GM18858 (cell line): ENCODE measurements around the gene HOMER2.

Source experiments
- ATAC-seq: cut with Tn5 transposase; IDR thresholded peaks from one replicate; pipeline ENCODE4 v1.9.1; 2021; ENCODE audit not compliant: unreplicated experiment

HOMER2 gene

DNA sequence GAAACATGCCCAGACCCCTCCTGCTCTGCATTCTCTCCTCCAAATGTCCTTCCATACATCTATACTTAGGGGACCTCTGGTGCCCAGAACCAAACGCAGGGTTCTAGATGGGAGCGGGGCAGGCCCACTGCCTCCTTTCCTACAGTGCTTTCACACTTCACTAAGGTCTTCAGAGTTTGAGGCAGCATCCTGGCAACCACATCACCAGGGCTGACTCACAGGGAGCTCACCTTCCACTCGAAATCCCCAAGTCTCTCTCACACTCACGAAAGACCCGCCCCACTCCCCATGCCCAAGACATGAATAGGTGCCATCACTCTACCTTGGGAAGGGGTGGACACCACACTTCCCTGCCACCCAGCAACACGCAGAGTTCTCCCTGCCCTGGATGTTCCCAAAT, 18.9 kb downstream of the HOMER2 start:
- ATAC-seq, result no peak

DNA sequence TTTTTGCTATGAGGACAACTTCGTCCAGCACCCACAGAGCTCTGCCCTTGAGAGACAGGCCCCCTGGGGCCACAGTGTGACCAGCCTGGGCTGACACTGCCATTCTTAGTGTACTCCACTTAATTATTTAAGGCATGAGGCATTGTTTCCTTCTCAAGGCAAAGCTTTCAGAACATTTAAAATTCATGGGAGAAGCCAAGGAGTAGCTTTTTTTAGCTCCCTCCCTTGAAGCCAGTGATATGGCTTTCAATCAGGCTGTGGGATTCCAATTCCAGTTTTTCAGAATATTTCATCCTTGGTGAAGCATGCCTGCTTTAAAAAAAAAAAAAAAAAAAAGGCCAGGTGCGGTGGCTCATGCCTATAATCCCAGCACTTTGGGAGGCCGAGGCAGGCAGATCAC, 21.3 kb downstream of the HOMER2 start:
- ATAC-seq, result no peak

DNA sequence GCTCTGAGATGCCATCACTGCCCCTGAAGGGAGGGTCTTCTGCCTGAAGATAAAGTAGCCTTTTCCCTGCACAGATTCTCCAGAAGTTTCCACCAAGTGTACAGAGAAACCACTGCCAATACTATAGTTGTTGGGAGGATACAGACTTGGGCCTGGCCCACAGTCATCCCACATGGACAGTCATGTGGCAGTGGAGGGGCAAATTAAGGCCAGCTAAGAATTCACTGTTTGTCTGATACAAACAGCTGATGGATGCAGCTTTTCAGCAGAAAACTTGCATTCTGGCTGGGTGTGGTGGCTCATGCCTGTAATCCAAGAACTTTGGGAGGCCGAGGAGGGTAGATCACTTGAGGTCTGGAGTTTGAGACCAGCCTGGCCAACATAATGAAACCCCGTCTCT, 22.1 kb downstream of the HOMER2 start:
- ATAC-seq, result no peak

DNA sequence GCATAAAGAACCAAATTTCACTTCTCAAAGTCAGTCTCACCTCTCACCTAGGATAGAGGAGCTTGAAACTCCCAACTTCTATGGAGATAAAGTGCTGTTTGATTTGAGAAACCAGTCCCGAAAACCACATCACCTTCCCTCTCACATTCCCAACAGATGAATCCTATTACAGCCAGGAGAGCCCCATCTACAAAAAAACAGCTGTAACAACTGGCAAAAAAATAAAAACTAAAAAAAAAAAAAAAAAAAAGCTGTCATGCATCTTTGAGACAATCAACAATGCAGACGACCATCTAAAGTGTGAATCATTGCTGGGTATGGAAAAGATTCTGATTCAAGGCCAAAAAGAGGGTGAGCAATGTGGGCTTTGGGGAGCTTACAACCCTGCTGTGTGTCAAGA, 23.8 kb downstream of the HOMER2 start:
- no peak for ATAC-seq

DNA sequence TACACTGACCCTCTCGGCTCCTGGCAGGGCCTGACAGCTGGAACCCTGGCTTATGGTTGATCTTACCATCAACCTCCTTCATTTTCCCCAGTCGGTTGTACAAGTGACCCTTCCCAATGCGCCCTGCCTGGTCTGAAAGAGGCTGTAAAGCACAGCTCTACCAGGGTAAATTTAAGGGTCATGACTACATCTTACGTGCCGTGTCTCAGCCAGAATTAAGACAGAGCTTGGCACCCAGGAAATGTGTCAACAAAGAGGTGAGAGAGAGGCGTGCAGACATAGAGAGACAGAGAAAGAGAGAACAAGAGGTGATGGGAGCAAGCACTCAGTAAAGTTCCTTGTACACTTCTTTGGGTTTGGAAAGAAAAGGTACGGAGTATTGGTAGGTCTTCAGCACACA, 28.8 kb downstream of the HOMER2 start:
- no peak for ATAC-seq

DNA sequence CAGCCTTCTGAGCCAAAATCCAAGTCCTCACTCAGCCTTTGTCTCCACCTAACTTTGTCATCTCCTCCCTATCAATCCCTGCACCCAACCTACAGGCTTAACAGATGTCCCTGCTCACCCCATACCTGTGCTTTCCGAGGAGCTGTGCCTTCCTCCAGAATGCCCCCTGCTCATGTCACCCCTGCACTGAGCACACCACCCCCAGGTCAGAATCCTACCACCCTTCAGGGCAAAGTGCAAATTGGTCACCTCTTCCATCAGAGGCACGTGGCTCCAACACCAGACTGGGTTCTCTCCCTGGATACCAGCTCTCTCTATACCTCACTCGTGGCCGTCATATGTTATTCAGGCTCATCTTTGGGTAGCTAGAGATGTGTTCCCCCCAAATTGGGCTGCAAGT, 29.8 kb downstream of the HOMER2 start:
- ATAC-seq, result no peak

DNA sequence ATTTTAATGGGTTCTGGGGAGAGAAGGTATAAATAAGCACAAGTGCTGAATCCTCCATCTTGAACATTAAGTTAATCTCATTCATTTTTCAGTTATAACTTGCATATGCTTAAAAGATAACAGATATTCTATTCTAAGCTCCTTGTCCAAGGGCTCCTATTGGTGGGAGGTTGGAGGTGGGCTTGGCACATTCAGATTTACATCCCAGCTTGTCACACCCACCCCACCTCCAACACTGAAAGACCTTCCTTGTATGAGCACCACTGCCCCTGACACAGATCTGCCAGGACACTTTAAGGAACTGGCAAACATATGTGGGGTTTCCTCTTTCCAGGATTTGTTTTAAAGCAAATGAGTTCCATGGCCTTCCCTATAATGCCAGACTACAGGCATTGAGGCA, 30.6 kb downstream of the HOMER2 start:
- no peak for ATAC-seq

DNA sequence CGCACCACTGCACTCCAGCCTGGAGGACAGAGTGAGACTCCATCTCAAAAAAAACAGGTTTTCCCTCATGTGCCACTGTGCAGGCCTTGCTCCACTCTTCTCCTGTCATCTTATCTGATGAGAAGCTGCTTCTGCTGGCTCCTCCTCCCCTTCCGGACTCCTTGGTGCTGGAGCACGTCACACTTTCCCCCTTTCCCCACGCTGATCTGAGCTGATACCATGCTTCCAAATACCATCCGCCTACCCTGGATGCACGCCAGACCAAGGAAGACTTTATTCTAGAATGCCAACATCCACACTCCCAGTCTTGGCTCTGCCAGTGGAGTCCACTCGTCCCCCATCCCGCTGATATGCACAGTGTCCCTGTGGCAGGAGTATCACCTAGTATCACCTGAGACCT, 31.3 kb downstream of the HOMER2 start:
- ATAC-seq, result no peak

DNA sequence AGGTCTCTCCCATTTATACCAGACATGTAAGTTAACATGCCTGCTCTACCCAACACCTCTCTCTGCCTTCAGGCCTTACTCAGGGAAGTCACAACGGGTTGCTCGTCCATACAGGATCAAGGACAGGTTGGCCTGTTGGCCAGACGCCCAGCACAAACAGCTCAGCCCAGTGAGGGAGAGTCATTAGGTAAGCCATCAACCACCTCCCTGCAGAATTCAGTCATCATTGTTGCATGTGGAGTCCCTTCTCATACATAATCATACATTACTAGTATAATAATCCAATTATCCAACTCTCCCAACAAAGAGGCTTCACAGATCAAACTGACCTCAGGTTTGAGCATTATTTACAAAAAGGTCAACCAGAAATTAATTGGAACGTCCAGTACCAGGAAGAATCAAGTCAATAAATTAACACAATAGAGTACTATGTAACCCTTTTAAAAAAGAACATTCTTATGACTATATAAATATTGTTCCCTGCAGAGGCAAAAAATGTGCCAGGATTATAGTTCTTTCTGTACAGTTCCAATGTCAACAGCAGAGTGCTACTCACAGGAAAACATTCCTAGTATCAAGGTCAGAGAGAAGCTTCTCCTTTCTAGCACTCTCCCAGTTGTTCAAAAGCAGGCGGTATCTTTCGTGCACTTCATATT, 33.2 kb downstream of the HOMER2 start:
- ATAC-seq, result no peak

DNA sequence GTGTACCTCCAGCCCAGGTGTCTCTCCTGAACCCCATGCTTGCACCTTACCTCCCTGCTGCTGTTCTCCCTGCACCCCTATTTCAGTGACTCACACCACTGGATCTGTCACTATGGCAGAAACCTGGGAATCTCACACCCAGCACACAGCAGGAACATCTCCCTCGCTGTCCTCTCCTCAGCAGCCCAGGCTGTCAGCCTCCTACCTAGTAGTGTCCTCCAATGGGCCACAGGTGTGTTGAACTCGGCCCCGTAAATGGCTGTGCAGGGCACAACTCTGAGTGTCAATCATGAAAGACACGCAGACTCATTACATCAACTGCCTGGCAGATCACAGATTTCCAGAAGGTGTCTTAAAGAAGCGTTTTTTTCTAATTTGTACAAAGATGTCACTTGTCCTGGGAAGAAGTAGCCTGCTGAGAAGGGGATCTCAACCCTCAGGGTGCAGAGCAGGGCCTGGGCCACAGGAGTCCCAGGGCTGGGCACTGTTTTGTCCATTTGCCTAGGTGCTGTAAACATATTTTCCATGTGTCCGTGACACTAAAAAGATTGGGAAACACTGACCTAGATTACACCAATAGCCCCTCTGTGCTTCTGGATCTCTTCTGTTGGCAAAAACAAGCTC, 33.8 kb downstream of the HOMER2 start:
- ATAC-seq, result no peak

DNA sequence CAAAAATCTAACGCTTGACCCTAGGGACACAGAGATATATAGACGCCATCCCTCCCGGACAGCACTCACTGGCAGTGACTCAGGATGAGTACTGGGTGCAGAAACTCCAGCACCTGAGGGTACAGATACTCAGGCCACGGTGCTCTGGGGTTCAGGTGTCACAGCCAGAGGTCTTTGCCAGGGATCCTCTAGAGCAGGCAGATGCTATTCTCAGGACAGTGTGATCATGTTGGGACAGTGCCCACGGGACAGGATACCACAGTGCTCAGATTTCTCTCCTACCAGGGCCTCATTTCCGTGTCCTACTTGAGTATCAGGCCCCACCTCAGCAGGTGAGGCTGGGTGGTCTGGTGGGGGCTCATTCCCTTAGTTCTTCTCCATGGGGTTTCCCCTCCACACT, 34.4 kb downstream of the HOMER2 start:
- no peak for ATAC-seq

DNA sequence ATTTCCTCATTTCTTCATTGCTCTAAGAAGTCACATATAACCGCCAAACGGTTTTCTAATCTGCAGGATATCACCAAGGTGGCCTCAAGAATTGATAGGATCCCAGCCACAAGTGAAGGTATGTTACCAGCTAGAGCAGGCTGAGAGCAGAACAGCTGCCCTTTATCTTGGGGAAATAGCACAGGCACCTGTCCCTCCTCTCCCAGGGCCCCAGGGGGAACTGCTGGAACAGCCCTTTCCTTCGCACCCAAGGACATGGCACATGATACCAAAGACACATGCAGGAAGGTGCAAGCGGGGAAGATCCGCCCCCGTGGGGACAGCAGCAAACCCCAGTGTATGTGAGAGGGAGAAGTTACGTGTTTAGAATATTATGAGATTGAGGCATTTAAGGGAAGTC, 35.3 kb downstream of the HOMER2 start:
- no peak for ATAC-seq

DNA sequence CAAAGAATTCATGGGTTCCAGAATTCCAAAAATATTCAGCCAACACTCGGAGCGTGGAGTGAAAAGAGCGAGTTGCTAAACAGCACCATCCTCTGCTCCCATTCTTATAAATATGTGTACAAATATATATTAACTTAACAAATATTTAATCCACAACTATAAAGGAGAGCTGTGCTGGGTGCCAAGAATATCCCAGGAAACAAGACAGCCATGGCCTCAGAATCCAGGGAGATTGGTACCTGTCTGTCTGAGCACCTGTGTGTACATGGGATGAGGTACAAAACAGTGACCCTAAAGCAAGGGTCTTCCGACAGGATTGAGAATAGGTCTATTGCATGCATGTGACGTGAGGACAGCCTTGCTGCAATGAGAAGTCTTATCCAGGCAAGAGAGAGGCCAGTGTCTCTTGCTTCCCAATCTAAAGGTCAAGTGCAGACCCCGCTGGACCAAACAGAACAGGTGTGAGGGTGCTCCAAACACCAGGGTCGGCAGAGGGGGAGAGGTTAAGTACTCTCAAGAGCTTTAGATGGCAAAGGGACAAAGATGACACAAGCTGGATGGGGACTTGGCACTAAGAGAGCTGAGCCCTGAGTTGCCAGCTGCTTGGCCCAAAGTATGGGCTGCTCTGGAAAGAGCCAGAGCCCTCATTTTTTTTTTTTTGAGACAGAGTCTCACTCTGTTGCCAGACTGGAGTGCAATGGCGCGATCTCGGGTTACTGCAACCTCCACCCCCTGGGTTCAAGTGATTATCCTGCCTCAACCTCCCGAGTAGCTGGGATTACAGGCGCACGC, 36.2 kb downstream of the HOMER2 start:
- ATAC-seq, result no peak

DNA sequence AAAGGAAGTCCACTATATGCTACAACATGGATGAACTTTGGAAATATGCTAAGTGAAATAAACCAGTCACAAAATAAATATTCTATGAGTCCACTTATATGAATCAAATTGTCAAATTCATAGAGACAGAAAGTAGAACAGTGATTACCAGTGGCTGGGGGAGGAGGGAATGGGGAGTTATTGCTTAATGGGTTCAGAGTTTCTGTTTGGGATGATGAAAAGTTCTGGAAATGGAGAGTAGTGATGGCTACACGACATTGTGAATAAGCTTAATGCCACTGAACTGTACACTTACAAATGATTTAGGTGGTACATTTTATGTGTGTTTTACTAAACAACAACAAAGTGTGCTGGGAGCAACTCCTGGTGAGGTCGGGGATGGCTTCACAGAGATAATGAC, 38.1 kb downstream of the HOMER2 start:
- no peak for ATAC-seq

DNA sequence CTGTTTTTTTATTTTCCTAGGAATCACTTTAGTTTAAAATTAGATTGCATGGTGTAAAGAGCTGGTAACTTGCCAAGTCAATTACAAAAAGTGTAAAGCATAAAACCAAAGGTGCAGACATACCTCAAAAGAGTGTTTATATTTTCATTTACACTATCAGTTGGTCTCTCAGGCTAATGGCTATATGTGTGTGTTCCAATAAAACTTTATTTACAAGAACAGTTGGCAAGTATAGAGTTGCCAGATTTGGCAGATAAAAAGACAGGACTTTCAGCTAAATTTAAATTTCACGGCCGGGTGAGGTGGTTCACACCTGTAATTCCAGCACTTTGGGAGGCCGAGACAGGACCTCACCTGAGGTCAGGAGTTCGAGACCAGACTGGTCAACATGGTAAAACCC, 41.1 kb downstream of the HOMER2 start:
- ATAC-seq, result no peak

DNA sequence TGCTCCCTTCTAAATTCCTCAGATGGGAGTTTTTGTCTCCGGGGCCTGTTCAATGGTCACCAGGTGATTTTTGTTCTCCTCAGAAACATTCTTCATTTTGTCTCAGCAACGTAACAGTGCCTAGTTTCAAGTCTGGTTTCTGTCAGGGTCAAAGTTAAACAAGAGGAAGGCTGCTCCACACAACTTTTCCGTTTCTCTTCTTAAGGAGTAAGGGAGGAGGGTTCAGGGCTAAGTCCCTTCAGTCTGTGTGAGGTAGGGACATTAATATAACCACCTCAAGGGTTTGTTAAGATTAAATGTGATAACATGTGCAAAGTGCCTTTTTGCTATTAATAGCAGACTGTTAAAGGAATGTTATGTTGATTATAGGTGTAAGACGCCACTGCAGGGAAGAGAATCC, 41.8 kb downstream of the HOMER2 start:
- ATAC-seq, result no peak

DNA sequence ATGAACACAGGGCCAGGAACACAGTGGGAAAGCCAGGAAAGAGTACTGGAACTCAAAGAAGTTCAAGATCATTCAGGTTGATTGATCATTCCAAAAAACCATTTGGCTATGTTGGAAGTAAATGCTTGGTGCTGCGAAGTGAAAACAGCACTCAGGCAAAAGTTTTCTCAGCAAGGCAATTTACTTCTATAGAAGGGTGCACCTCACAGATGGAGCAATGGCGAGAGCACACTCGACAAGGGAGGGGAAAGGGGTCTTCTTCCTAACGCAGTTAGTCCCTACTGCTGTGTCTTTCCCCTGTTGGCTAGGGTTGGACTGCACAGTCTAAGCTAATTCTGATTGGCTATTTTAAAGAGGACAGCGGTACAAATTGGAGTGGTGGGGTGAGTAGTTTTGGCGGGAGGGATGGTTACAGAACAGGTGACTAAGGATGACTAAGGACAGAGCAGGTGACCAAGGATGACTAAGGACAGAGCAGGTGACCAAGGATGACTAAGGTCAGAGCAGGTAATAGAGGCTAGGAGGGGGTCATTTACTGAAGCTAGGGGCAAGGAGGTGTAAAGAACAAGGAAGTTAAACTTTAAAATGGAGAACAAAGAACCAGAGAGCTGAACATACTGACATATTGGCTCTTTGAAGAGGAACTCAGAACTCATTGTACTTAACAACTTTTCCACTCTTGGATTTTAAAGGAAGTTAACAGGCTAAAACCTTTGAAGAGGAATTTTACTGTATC, 43.3 kb downstream of the HOMER2 start:
- no peak for ATAC-seq

DNA sequence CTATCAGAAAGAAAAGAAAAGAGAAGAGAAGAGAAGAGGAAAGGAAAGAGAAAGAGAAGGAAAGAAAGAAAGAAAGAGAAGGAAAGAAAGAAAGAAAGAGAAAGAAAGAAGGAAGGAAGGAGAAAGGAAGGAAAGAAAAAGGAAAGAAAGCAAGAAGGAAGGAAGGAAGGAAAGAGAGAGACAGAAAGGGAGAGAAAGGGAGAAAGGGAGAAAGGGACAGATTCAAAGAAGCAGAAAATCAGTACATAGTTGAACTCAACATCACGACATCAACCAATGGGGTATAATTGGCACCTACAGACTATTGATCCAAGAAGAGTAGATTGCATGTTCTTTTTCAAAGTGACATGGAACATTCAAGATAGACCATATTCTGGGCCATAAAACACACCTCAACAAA, 45.2 kb downstream of the HOMER2 start:
- no peak for ATAC-seq

DNA sequence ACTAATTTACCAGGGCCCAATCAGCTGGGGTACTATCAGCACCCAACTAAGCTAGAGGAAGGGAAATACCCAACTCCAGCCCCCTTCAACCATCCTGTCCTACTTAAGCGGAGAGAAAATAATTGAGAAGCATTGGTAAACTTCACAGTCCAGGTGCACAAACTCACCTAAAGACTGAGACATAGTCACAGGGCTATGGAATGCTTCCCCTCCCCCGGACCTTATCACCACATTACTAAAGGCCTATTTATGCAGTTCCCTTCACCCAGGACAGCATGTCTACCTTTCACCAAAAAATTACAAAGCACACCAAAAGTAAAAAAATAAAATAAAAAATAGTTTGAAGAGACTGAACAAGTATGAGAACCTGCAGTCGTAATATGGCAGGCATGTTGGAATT, 47.9 kb downstream of the HOMER2 start:
- no peak for ATAC-seq

DNA sequence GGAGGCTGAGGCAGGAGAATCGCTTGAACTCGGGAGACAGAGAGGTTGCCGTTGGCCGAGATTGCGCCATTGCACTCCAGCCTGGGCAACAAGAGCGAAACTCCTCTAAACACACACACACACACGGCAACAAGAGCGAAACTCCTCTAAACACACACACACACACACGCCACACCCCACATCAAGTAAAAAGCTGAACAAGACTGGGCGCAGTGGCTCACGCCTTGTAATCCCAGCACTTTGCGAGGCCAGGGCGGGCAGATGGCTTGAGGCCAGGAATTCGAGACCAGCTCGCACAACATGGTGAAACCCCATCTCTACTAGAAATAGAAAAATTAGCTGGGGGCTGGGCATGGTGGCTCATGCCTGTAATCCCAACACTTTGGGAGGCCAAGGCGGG, 49.0 kb downstream of the HOMER2 start:
- no peak for ATAC-seq

DNA sequence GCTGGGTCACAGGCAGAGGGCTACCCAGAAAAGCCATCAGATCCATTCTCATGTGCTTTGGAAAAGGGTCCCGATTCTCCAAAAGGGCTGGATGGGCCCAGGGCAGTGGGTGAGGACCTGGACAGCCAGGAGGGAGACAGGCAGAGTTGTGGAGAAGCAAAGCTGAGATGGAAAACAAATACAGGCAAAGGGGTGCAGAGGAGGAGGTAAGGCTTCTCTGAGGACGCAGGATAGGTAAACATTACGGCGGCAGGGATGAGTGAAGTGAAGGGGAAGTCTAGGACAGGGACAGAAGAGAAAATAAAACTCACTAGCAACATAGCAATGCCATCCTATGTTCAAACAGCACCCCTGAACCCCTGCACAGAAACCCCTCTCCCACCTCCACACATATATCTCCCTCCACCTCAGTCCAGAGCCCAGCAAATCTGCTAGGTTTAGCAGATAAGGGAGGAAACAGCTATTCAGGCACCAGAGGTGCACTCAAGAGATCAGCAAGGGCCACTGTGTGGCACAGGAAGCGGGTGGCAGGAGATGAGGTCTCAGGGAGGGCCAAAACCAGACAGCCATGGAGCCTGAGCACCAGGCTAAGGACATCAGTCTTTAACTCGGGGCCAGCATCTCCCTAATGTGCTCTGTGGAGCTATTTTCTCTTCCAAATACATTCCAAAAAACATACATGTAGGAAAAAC, 51.3 kb downstream of the HOMER2 start:
- ATAC-seq, result no peak
